ENCODE results near the gene IMMP1L.

- TF ChIP-seq CTCF (IDR thresholded peaks at IDR 0.05; ENCODE audit: low read length) (no peak), EZH2 (optimal IDR thresholded peaks at IDR 0.05; ENCODE audit: low read depth, low read length) (no peak)
Measured at GRCh38 chr11:31531293-31531692, 21.9 kb upstream of the IMMP1L start.
